K562 (cell line): Measurements from ENCODE around the gene SLC44A5. TPM values are rescaled to one million over a fixed set of nuclear protein-coding genes. Genes with fewer than 3 reads are reported as not detected.
A peak's percentile ranks its signal among the peaks of the same experiment; 100 is the strongest.

Source experiments
- ATAC-seq: fragments of 200-7000 bp; cut with Tn5 transposase; 3 replicates; pipeline ENCODE4 v1.9.1; 2020; ENCODE audit warnings: moderate library complexity
- BruUV-seq: library from RNA; stranded (reverse); fragments of 400-500 nt; replicated peaks from 2 replicates; lab custom pipeline; 2021; lab: Mats Ljungman, UMichigan
- CTCF ChIA-PET: fragments of 300-600 bp; formaldehyde crosslinking; extraction: SDS; loops from one replicate; lab custom pipeline; 2021; ENCODE audit warnings: low intra/inter-chr PET ratio; lab: Yijun Ruan, JAX
- POLR2A ChIA-PET: fragments of 300-600, 350-650 bp; sonication (Branson Sonifier 250); formaldehyde crosslinking; extraction: SDS; loops from one replicate; lab custom pipeline; 2021; ENCODE audit warnings: antibody characterized with exemption, inconsistent platforms; lab: Yijun Ruan, JAX
- DNase-seq, 4 experiments: peaks; one replicate each; pipeline versions ENCODE4 v3.0.0 to v3.0.0-alpha.2; 2011 to 2018; ENCODE audit warnings: low spot score in 3 of 4, mixed read lengths in 3 of 4; ENCODE audit errors: extremely low read depth in 1 of 4
- FAIRE-seq: peaks from 2 replicates; lab custom pipeline; 2011; peaks lifted over from hg19 to GRCh38; lab: Jason Lieb, UNC
- H2AFZ ChIP-seq: 2 replicates; pipeline ENCODE4 v1.6.0; 2011; ENCODE audit warnings: low read depth, low read length, control low read depth, inconsistent platforms
- H3K27ac ChIP-seq: fragments of 200-600 bp; 3 replicates; pipeline ENCODE4 v1.8.0; 2011; ENCODE audit warnings: low read depth, mild to moderate bottlenecking, control low read depth, inconsistent platforms, low read length, moderate library complexity, mixed read lengths; ENCODE audit errors: extremely low read depth
- H3K27me3 ChIP-seq, 2 experiments: fragments of 300-600 bp in 1 of 2; 2 replicates in 1 of 2; 3 replicates in 1 of 2; pipeline versions ENCODE4 v1.6.0 to v1.8.0; 2011; ENCODE audit warnings: inconsistent platforms in 2 of 2, low read length in 2 of 2, mild to moderate bottlenecking in 1 of 2, mixed read lengths in 1 of 2, moderate library complexity in 1 of 2; ENCODE audit not compliant: control insufficient read depth in 2 of 2, insufficient read depth in 2 of 2
- H3K36me3 ChIP-seq: fragments of 300-600 bp; 3 replicates; pipeline ENCODE4 v1.8.0; 2011; ENCODE audit warnings: mild to moderate bottlenecking, low read length, inconsistent platforms; ENCODE audit not compliant: control insufficient read depth, insufficient read depth
- H3K4me1 ChIP-seq, 2 experiments: fragments of 200-600 bp in 1 of 2; replicated peaks in 1 of 2; 2 replicates in 1 of 2; 3 replicates in 1 of 2; pipeline versions ENCODE4 v1.5.1 to v1.8.0; 2011; ENCODE audit warnings: inconsistent platforms in 2 of 2, low read length in 2 of 2, mild to moderate bottlenecking in 1 of 2, mixed read lengths in 1 of 2, moderate library complexity in 1 of 2; ENCODE audit not compliant: control insufficient read depth in 2 of 2, insufficient read depth in 2 of 2
- H3K4me2 ChIP-seq: 2 replicates; pipeline ENCODE4 v1.6.1; 2011; ENCODE audit warnings: low read length, control low read depth, inconsistent platforms, mixed read lengths; ENCODE audit not compliant: insufficient read depth
- H3K4me3 ChIP-seq: fragments of 200-600 bp; sonication (generic), shearing (Covaris generic); 2 replicates; pipeline ENCODE4 v1.5.1; 2016; ENCODE audit warnings: control low read depth, inconsistent platforms
- H3K79me2 ChIP-seq: fragments of 200-600 bp; 3 replicates; pipeline ENCODE4 v1.8.0; 2011; ENCODE audit warnings: low read length, inconsistent platforms; ENCODE audit not compliant: control insufficient read depth, insufficient read depth
- H3K9ac ChIP-seq, 2 experiments: 2 replicates each; pipeline versions ENCODE4 v1.6.0 to v1.6.1; 2011; ENCODE audit warnings: low read depth in 2 of 2, low read length in 2 of 2, control low read depth in 1 of 2, inconsistent platforms in 1 of 2, mild to moderate bottlenecking in 1 of 2, mixed read lengths in 1 of 2; ENCODE audit not compliant: insufficient read depth in 1 of 2
- H3K9me1 ChIP-seq: one replicate; pipeline ENCODE4 v1.6.0; 2011; ENCODE audit warnings: inconsistent platforms, mild to moderate bottlenecking, low read length, moderate library complexity; ENCODE audit not compliant: control insufficient read depth, insufficient read depth
- H3K9me3 ChIP-seq: replicated peaks from 2 replicates; pipeline ENCODE4 v1.5.1; 2011; ENCODE audit warnings: low read depth, low read length, inconsistent platforms; ENCODE audit not compliant: control insufficient read depth, insufficient read depth
- H4K20me1 ChIP-seq: replicated peaks from 2 replicates; pipeline ENCODE4 v1.6.1; 2011; ENCODE audit warnings: low read length, inconsistent platforms, mixed read lengths; ENCODE audit not compliant: control insufficient read depth, insufficient read depth
- ELF1 ChIP-seq: fragments of 200-800 bp; sonication (Bioruptor generic); IDR thresholded peaks from 2 replicates; pipeline ENCODE4 v1.6.1; 2016; ENCODE audit warnings: missing genetic modification characterization, missing compliant biosample characterization
- FOXA3 ChIP-seq, 2 experiments: fragments of 450-650 bp in 1 of 2; sonication (generic) in 1 of 2; formaldehyde crosslinking; IDR thresholded peaks in 1 of 2; conservative IDR thresholded peaks in 1 of 2; 2 replicates each; pipeline versions ENCODE4 v1.4.0 to v1.8.0; 2020 to 2022; ENCODE audit warnings: mild to moderate bottlenecking in 2 of 2, missing genetic modification reagents in 1 of 2
- GATAD2B ChIP-seq: fragments of 450-650 bp; IDR thresholded peaks from 2 replicates; pipeline ENCODE4 v1.6.1; 2017; ENCODE audit warnings: mild to moderate bottlenecking, borderline replicate concordance
- HDGF ChIP-seq: fragments of 450-650 bp; IDR thresholded peaks from 2 replicates; pipeline ENCODE4 v1.6.1; 2016
- HMG20A ChIP-seq: fragments of 450-650 bp; formaldehyde crosslinking; conservative IDR thresholded peaks from 2 replicates; pipeline ENCODE4 v1.4.0; 2020; ENCODE audit warnings: mild to moderate bottlenecking, mixed read lengths
- KHSRP ChIP-seq: fragments of 450-650 bp; IDR thresholded peaks from 2 replicates; pipeline ENCODE4 v1.6.1; 2017
- L3MBTL2 ChIP-seq: fragments of 450-650 bp; IDR thresholded peaks from 2 replicates; pipeline ENCODE4 v1.6.1; 2016; ENCODE audit warnings: mild to moderate bottlenecking, moderate library complexity
- NCOR1 ChIP-seq: fragments of 450-650 bp; IDR thresholded peaks from 2 replicates; pipeline ENCODE4 v1.6.1; 2016; ENCODE audit warnings: mild to moderate bottlenecking, moderate library complexity
- NONO ChIP-seq, 2 experiments: fragments of 200-400 bp in 1 of 2; fragments of 450-650 bp in 1 of 2; formaldehyde crosslinking in 1 of 2; IDR thresholded peaks; 2 replicates each; pipeline ENCODE4 v1.6.1; 2017; ENCODE audit warnings: low read depth in 2 of 2, mild to moderate bottlenecking in 2 of 2, moderate library complexity in 2 of 2, low read length in 1 of 2
- POU5F1 ChIP-seq: fragments of 150-350 bp; IDR thresholded peaks from 2 replicates; pipeline ENCODE4 v1.6.1; 2014; ENCODE audit warnings: borderline replicate concordance, low read length, low read depth, mild to moderate bottlenecking; ENCODE audit not compliant: partially characterized antibody
- RBM39 ChIP-seq: fragments of 200-400 bp; formaldehyde crosslinking; optimal IDR thresholded peaks from 2 replicates; pipeline ENCODE3; 2018; ENCODE audit warnings: low read depth, low read length
- SMAD1 ChIP-seq: fragments of 150-350 bp; IDR thresholded peaks from 2 replicates; pipeline ENCODE4 v1.6.1; 2014; ENCODE audit warnings: low read length, low read depth; ENCODE audit not compliant: partially characterized antibody
- ZBTB1 ChIP-seq: sonication (generic); formaldehyde crosslinking; IDR thresholded peaks from 2 replicates; pipeline ENCODE4 v1.8.1; 2023; ENCODE audit warnings: missing genetic modification reagents, low read depth, mild to moderate bottlenecking, borderline replicate concordance
- ZNF174 ChIP-seq: fragments of 250-450 bp; sonication (Bioruptor Pico); IDR thresholded peaks from 2 replicates; pipeline ENCODE4 v1.4.0; 2020; ENCODE audit warnings: mild to moderate bottlenecking
- ZNF778 ChIP-seq: fragments of 450-650 bp; formaldehyde crosslinking; IDR thresholded peaks from 2 replicates; pipeline ENCODE4 v1.4.0; 2020; ENCODE audit warnings: mild to moderate bottlenecking, moderate library complexity
- WGBS: fragments of 100-300 bp; shearing (Covaris generic); methylation state at CpG from one replicate; pipeline ENCODE4 v1.1.6; 2016; ENCODE audit warnings: low coverage, mixed read lengths; ENCODE audit not compliant: insufficient coverage; ENCODE audit errors: missing lambda C conversion rate; 5-methylcytosine and 5-hydroxymethylcytosine counted together
- in situ Hi-C: fragments of 300-500 bp; cut with MboI; formaldehyde crosslinking; loops from 4 replicates; pipeline ENCODE4 v1.15.0; 2018; ENCODE audit warnings: inconsistent platforms, mixed read lengths
- intact Hi-C: fragments of 100-400 bp; cut with micrococcal nuclease; formaldehyde crosslinking; loops from 2 replicates; pipeline ENCODE4 v1.14.2; 2022
- polyA plus RNA-seq, 8 experiments: library from polyadenylated mRNA; depleted of rRNA in 4 of 8; stranded (reverse) in 5 of 8; unstranded in 3 of 8; fragments of >200 nt; fragmentation: Nextera tagmentation in 2 of 8; fragmentation: Illumina TruSeq in 1 of 8; extraction: Ambion mirVana in 2 of 8; extraction: Trizol in 1 of 8; gene quantifications; 2 replicates each; pipeline versions ENCODE4 v1.2.1 to v1.2.3, GENCODE V29; 2011 to 2014; ENCODE audit warnings: inconsistent platforms in 1 of 8, missing spikeins in 1 of 8
- total RNA-seq, 7 experiments: library from RNA; depleted of rRNA in 6 of 7; stranded (reverse); fragments of >200 nt in 6 of 7; fragmentation: Illumina TruSeq in 2 of 7; extraction: Trizol in 2 of 7; gene quantifications; 2 replicates each; pipeline versions ENCODE4 v1.2.1 to v1.2.3, GENCODE V29; 2011 to 2021; ENCODE audit warnings: low replicate concordance in 1 of 7
- TF ChIP-seq, protein P1 (sequence below): fragments of 450-650 bp; IDR thresholded peaks from 2 replicates; pipeline ENCODE4 v1.6.1; 2017; ENCODE audit warnings: antibody characterized with exemption, mild to moderate bottlenecking
- TF ChIP-seq, protein P2 (sequence below): fragments of 250-450 bp; sonication (Bioruptor Pico); IDR thresholded peaks from 2 replicates; pipeline ENCODE4 v1.4.0; 2020; ENCODE audit warnings: mild to moderate bottlenecking, moderate library complexity, borderline replicate concordance

The SLC44A5 gene
- total and polyA plus RNA-seq, 9 of the 15 experiments (the other 6 are each of a cell fraction or from before 2014, with no cell fraction given), result 1.2 to 10.1 (median 3.2) TPM

DNA sequence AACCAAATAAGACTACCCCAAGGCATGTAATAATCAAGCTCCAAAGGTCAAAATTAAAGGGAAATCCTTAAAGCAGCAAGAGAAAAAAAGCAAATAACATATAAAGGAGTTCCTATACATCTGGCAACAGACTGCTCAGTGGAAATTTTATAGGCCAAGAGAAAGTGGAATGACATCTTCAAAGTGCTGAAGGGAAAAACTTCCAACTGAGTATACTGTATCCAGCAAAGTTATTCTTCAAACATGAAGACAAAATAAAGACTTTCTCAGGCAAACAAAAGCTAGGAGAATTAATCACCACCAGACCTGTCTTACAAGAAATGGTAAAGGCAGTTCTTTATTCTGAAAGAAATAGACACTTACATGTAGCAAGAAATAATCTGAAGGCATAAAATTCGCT is 45.0 kb upstream of the SLC44A5 start:
- no peaks in the 10 kb centered on the region for H3K27me3 ChIP-seq
- no peak overlapping the region for H3K4me3 ChIP-seq
- no peaks in the 10 kb centered on the region for H3K9me1 ChIP-seq
- CTCF ChIA-PET, result no interaction called here
- H3K79me2 ChIP-seq, result no peaks in the 10 kb centered on the region
- BruUV-seq, result no TSS peak
- ATAC-seq, result no peak
- WGBS, result 7% methylated on average over 1 of the region's 1 CpG
- H3K9ac ChIP-seq, result no peak overlapping the region
- POLR2A ChIA-PET, result interaction anchor here (1.0 kb wide), 1 partner anchor 20 kb away, joined by 3 read pairs; no protein-coding TSS in a partner anchor
- no peaks in the 10 kb centered on the region for H4K20me1 ChIP-seq
- H3K36me3 ChIP-seq, result no peaks in the 10 kb centered on the region
- no peaks in the 10 kb centered on the region for H3K4me1 ChIP-seq
- intact Hi-C loops, result no loop called here
- DNase-seq, result no peak
- no peak overlapping the region for H3K4me2 ChIP-seq
- H2AFZ ChIP-seq, result no peak overlapping the region
- H3K9me3 ChIP-seq, result no peaks in the 10 kb centered on the region; the same call in 1 of the 2 replicates
- peak; percentile 11 for FAIRE-seq
- in situ Hi-C loops, result no loop called here
- no peak overlapping the region for H3K27ac ChIP-seq
- TF ChIP-seq ZNF778 (CRISPR knock-in tag) (no peak), ZBTB1 (CRISPR knock-in tag) (no peak), RBM39 (no peak), L3MBTL2 (no peak), HMG20A (CRISPR knock-in tag) (no peak), NONO (IDR thresholded peaks at IDR 0.05; ENCODE audit: low read depth in 2 of 2, low read length in 1 of 2) (no peak), ELF1 (no peak), SMAD1 (no peak), GATAD2B (no peak), POU5F1 (no peak), KHSRP (no peak), ZNF174 (no peak), FOXA3 (CRISPR knock-in tag; conservative IDR thresholded peaks at IDR 0.05 in 1 of 2, IDR thresholded peaks at IDR 0.05 in 1 of 2) (no peak), NCOR1 (no peak), HDGF (no peak)
- TF ChIP-seq, protein P1, sequence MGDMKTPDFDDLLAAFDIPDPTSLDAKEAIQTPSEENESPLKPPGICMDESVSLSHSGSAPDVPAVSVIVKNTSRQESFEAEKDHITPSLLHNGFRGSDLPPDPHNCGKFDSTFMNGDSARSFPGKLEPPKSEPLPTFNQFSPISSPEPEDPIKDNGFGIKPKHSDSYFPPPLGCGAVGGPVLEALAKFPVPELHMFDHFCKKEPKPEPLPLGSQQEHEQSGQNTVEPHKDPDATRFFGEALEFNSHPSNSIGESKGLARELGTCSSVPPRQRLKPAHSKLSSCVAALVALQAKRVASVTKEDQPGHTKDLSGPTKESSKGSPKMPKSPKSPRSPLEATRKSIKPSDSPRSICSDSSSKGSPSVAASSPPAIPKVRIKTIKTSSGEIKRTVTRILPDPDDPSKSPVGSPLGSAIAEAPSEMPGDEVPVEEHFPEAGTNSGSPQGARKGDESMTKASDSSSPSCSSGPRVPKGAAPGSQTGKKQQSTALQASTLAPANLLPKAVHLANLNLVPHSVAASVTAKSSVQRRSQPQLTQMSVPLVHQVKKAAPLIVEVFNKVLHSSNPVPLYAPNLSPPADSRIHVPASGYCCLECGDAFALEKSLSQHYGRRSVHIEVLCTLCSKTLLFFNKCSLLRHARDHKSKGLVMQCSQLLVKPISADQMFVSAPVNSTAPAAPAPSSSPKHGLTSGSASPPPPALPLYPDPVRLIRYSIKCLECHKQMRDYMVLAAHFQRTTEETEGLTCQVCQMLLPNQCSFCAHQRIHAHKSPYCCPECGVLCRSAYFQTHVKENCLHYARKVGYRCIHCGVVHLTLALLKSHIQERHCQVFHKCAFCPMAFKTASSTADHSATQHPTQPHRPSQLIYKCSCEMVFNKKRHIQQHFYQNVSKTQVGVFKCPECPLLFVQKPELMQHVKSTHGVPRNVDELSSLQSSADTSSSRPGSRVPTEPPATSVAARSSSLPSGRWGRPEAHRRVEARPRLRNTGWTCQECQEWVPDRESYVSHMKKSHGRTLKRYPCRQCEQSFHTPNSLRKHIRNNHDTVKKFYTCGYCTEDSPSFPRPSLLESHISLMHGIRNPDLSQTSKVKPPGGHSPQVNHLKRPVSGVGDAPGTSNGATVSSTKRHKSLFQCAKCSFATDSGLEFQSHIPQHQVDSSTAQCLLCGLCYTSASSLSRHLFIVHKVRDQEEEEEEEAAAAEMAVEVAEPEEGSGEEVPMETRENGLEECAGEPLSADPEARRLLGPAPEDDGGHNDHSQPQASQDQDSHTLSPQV, result no peak
- TF ChIP-seq, protein P2, sequence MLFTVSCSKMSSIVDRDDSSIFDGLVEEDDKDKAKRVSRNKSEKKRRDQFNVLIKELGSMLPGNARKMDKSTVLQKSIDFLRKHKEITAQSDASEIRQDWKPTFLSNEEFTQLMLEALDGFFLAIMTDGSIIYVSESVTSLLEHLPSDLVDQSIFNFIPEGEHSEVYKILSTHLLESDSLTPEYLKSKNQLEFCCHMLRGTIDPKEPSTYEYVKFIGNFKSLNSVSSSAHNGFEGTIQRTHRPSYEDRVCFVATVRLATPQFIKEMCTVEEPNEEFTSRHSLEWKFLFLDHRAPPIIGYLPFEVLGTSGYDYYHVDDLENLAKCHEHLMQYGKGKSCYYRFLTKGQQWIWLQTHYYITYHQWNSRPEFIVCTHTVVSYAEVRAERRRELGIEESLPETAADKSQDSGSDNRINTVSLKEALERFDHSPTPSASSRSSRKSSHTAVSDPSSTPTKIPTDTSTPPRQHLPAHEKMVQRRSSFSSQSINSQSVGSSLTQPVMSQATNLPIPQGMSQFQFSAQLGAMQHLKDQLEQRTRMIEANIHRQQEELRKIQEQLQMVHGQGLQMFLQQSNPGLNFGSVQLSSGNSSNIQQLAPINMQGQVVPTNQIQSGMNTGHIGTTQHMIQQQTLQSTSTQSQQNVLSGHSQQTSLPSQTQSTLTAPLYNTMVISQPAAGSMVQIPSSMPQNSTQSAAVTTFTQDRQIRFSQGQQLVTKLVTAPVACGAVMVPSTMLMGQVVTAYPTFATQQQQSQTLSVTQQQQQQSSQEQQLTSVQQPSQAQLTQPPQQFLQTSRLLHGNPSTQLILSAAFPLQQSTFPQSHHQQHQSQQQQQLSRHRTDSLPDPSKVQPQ, result no peak
